PC-9 (cell line): Measurements from ENCODE around the gene H6PD.

Experiments
- CTCF ChIP-seq: fragments of 200-600 bp; sonication (generic); conservative IDR thresholded peaks from 2 replicates; pipeline ENCODE4 v1.6.1; 2017; ENCODE audit warnings: mixed run types, antibody characterized with exemption, mild to moderate bottlenecking, moderate library complexity
- EZH2 ChIP-seq: fragments of 200-600 bp; sonication (generic); IDR thresholded peaks from 2 replicates; pipeline ENCODE4 v1.8.0; 2017; ENCODE audit warnings: antibody characterized with exemption, low read depth

- no peak for TF ChIP-seq CTCF
- TF ChIP-seq EZH2 = no peak
Measured at GRCh38 chr1:9261496-9261895, 26.9 kb downstream of the H6PD start.
